ENCODE results near the gene PPARD.

The PPARD gene

GRCh38 chr6:35367646-35368037 is 25.3 kb downstream of the PPARD start:
- Histone ChIP-seq H3K9me3 (ENCODE audit: insufficient read depth, low read depth, low read length) (no peaks in the 10 kb centered on the region), H3K36me3 (ENCODE audit: insufficient read depth, low read length) (no peaks in the 10 kb centered on the region), H3K4me3 (ENCODE audit: low read length, poor library complexity, severe bottlenecking) (no peak overlapping the region), H3K9ac (ENCODE audit: low read depth, low read length, poor library complexity, severe bottlenecking) (no peak overlapping the region), H4K20me1 (ENCODE audit: insufficient read depth, low read length, poor library complexity, severe bottlenecking) (no peaks in the 10 kb centered on the region), H3K27me3 (ENCODE audit: insufficient read depth, low read length, poor library complexity, severe bottlenecking) (no peaks in the 10 kb centered on the region), H3K4me1 (ENCODE audit: insufficient read depth, low read length, poor library complexity, severe bottlenecking) (peaks cover 34% of the 10 kb centered on the region), H3F3A (ENCODE audit: low read depth) (no peaks in the 10 kb centered on the region), H3K4me2 (ENCODE audit: low read depth, low read length, poor library complexity, severe bottlenecking) (no peak overlapping the region), H3K9me2 (replicated peaks; ENCODE audit: low read depth, low read length) (no peaks in the 10 kb centered on the region), H3K79me2 (ENCODE audit: insufficient read depth, low read length) (no peaks in the 10 kb centered on the region), H2AFZ (ENCODE audit: low read length) (no peak overlapping the region)
- TF ChIP-seq CTCF (conservative IDR thresholded peaks at IDR 0.05; ENCODE audit: low read length) (no peak), EZH2phosphoT487 (IDR thresholded peaks at IDR 0.05; ENCODE audit: borderline replicate concordance) (no peak)

DNA sequence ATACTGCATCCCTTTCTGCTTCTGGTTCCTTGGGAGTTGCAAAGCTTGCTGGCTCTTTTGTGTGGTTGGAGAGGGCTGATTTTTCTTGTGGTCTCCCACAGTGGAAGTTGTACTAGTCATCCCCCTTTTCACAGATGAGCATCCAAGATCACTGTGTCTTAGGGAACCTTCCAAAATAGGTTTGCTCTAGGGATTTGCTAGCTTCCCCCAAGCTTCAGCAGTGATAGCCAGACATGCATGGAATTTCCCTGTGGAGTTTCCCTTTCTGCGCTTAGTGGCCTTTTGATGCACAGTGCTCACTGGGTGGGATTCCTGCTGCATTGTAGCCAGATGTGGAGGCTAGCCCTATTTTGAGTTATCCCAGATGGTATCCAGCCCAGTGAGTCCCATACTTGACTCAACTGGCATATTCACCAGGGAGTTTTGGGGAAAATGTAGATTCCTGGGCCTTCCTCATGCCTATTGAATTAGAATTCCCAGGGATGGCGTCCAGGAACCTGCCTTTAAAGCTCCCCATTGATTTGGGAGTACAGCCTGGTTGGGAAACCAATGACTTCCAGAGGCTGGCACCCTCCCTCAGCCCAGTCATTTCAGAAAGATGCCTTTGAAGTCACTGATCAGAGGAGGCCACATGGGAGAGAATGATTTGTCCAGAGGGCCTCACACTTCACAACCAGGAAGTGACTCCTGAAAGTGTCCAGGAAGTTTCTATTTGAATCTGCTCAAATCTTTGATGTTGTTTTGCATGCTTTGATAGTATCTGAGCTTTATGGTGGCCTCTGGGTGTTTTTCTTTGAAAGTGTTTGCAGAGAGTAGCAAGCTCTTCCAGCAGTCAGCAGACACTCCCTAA is 25.9 kb downstream of the PPARD start:
- Histone ChIP-seq H2AFZ (ENCODE audit: low read length) (no peak overlapping the region), H3K9me3 (ENCODE audit: insufficient read depth, low read depth, low read length) (no peaks in the 10 kb centered on the region), H3K4me3 (ENCODE audit: low read length, poor library complexity, severe bottlenecking) (no peak overlapping the region), H3K79me2 (ENCODE audit: insufficient read depth, low read length) (no peaks in the 10 kb centered on the region), H4K20me1 (ENCODE audit: insufficient read depth, low read length, poor library complexity, severe bottlenecking) (no peaks in the 10 kb centered on the region), H3K9me2 (replicated peaks; ENCODE audit: low read depth, low read length) (no peaks in the 10 kb centered on the region), H3K27me3 (ENCODE audit: insufficient read depth, low read length, poor library complexity, severe bottlenecking) (no peaks in the 10 kb centered on the region), H3K4me2 (ENCODE audit: low read depth, low read length, poor library complexity, severe bottlenecking) (peak overlapping the region; percentile 5), H3K9ac (ENCODE audit: low read depth, low read length, poor library complexity, severe bottlenecking) (no peak overlapping the region), H3K36me3 (ENCODE audit: insufficient read depth, low read length) (no peaks in the 10 kb centered on the region), H3K4me1 (ENCODE audit: insufficient read depth, low read length, poor library complexity, severe bottlenecking) (peaks cover 34% of the 10 kb centered on the region), H3F3A (ENCODE audit: low read depth) (no peaks in the 10 kb centered on the region)
- TF ChIP-seq CTCF (conservative IDR thresholded peaks at IDR 0.05; ENCODE audit: low read length) (no peak), EZH2phosphoT487 (IDR thresholded peaks at IDR 0.05; ENCODE audit: borderline replicate concordance) (no peak)

DNA sequence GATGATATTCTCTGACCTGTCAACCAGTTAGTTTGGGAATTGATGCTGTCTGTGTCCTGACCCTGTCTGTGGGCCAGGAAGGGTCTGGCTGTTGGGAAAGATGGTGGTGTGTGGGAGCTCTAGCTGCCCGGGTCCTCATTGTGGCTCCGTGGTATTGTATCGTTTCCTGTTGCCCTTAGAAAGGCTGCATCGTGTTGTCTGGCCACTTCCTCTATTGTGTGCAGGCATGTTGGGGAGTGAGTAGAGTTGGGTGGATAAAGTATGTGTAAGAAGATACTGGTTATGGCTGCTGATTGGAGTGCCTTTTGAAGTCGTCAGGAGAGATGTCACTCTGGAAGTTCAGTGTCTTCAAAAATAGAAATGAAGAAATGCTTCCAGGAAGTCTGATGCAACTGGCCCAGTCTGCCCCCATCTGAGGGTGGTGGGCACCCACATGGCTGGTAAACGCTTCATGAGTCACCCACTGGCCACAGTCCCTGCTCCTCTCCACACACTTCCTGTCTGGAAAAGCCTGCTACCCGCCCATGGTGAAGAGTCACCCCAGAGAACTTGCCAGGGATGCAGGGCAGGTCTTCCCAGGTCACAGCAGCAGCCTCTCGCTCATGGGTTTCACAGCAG is 27.9 kb downstream of the PPARD start:
- H4K20me1 ChIP-seq (ENCODE audit: insufficient read depth, low read length, poor library complexity, severe bottlenecking), result no peaks in the 10 kb centered on the region
- no peaks in the 10 kb centered on the region for H3K79me2 ChIP-seq (ENCODE audit: insufficient read depth, low read length)
- H3K9ac ChIP-seq (ENCODE audit: low read depth, low read length, poor library complexity, severe bottlenecking), result peak overlapping the region; percentile 42
- TF ChIP-seq EZH2phosphoT487 (IDR thresholded peaks at IDR 0.05; ENCODE audit: borderline replicate concordance) (no peak), CTCF (conservative IDR thresholded peaks at IDR 0.05; ENCODE audit: low read length) (no peak)
- no peaks in the 10 kb centered on the region for H3K27me3 ChIP-seq (ENCODE audit: insufficient read depth, low read length, poor library complexity, severe bottlenecking)
- no peaks in the 10 kb centered on the region for H3F3A ChIP-seq (ENCODE audit: low read depth)
- H3K4me2 ChIP-seq (ENCODE audit: low read depth, low read length, poor library complexity, severe bottlenecking), result peak overlapping the region; percentile 70
- no peak overlapping the region for H2AFZ ChIP-seq (ENCODE audit: low read length)
- H3K9me3 ChIP-seq (ENCODE audit: insufficient read depth, low read depth, low read length), result no peaks in the 10 kb centered on the region
- H3K4me1 ChIP-seq (ENCODE audit: insufficient read depth, low read length, poor library complexity, severe bottlenecking), result peaks cover 34% of the 10 kb centered on the region
- H3K9me2 ChIP-seq (replicated peaks; ENCODE audit: low read depth, low read length), result no peaks in the 10 kb centered on the region
- no peaks in the 10 kb centered on the region for H3K36me3 ChIP-seq (ENCODE audit: insufficient read depth, low read length)
- peak overlapping the region; percentile 48 for H3K4me3 ChIP-seq (ENCODE audit: low read length, poor library complexity, severe bottlenecking)
